Suprapubic skin (tissue), 3 donors: ENCODE data around the gene PDE5A.

ENCODE experiments used
- CTCF ChIP-seq, 2 donors: fragments of 200-600 bp in 1 of 2; fragments of 450-650 bp in 1 of 2; sonication (generic) in 1 of 2; IDR thresholded peaks; one replicate each; pipeline ENCODE4 v1.5.1; 2016 to 2019; ENCODE audit warnings: antibody characterized with exemption in 2 of 2, mild to moderate bottlenecking in 1 of 2, moderate library complexity in 1 of 2
- EP300 ChIP-seq: sonication (generic); formaldehyde crosslinking; IDR thresholded peaks from one replicate; pipeline ENCODE4 v1.6.1; 2017; ENCODE audit warnings: antibody characterized with exemption

GRCh38 chr4:119602366-119602765 is 26.2 kb downstream of the PDE5A start:
- TF ChIP-seq CTCF (IDR thresholded peaks at IDR 0.05): no peak
- no peak for TF ChIP-seq EP300
